Measurements from ENCODE around the gene CDH15. TPM values are rescaled to one million over a fixed set of nuclear protein-coding genes. Genes with fewer than 3 reads are reported as not detected.

CDH15 gene
- total and polyA plus RNA-seq, 2 of the 13 experiments (the other 11 are each of a cell fraction or from before 2014, with no cell fraction given) = 0.74 to 2.2 TPM

GRCh38 chr16:89216315-89217137 is 45.0 kb downstream of the CDH15 start (continued):
- TF ChIP-seq SNRNP70 (IDR thresholded peaks at IDR 0.05; ENCODE audit: low read depth, low read length) (no peak), ZNF253 (CRISPR knock-in tag; IDR thresholded peaks at IDR 0.05; ENCODE audit: borderline replicate concordance) (no peak), ZNF558 (CRISPR knock-in tag; IDR thresholded peaks at IDR 0.05; ENCODE audit: borderline replicate concordance) (no peak), NAIF1 (CRISPR knock-in tag; IDR thresholded peaks at IDR 0.05; ENCODE audit: borderline replicate concordance) (no peak), TFAP4 (IDR thresholded peaks at IDR 0.05; ENCODE audit: borderline replicate concordance, low read depth) (peak; percentile 74; the same call in 1 of the 2 replicates), TCF12 (IDR thresholded peaks at IDR 0.05) (no peak), TCF12 (CRISPR knock-in tag; IDR thresholded peaks at IDR 0.05) (no peak), FOXP1 (IDR thresholded peaks at IDR 0.05) (no peak), FOXP1 (CRISPR knock-in tag; IDR thresholded peaks at IDR 0.05) (no peak), ZBTB38 (CRISPR knock-in tag; IDR thresholded peaks at IDR 0.05) (no peak), SMAD9 (CRISPR knock-in tag; IDR thresholded peaks at IDR 0.05) (no peak), PHB2 (IDR thresholded peaks at IDR 0.05; ENCODE audit: partially characterized antibody) (no peak), BHLHE40 (IDR thresholded peaks at IDR 0.05; ENCODE audit: low read length) (peak; percentile 91), ZNF235 (CRISPR knock-in tag; IDR thresholded peaks at IDR 0.05; ENCODE audit: borderline replicate concordance) (no peak), ZNF138 (CRISPR knock-in tag; IDR thresholded peaks at IDR 0.05; ENCODE audit: low read depth) (no peak), ZBTB25 (CRISPR knock-in tag; IDR thresholded peaks at IDR 0.05) (peak; percentile 48; the same call in 1 of the 2 replicates), ZNF589 (CRISPR knock-in tag; conservative IDR thresholded peaks at IDR 0.05) (no peak), LCORL (IDR thresholded peaks at IDR 0.05) (no peak), LCORL (CRISPR knock-in tag; IDR thresholded peaks at IDR 0.05) (peak; percentile 29; the same call in 1 of the 2 replicates), E2F5 (CRISPR knock-in tag; conservative IDR thresholded peaks at IDR 0.05) (no peak), MTF2 (CRISPR knock-in tag; IDR thresholded peaks at IDR 0.05; ENCODE audit: borderline replicate concordance) (no peak), ZNF720 (CRISPR knock-in tag; IDR thresholded peaks at IDR 0.05) (no peak), ZC3H4 (CRISPR knock-in tag; IDR thresholded peaks at IDR 0.05; ENCODE audit: borderline replicate concordance) (0 out of 2 replicates have a peak, but pooled peaks have one; percentile 17), HNRNPLL (IDR thresholded peaks at IDR 0.05; ENCODE audit: low read depth, low read length, poor library complexity, severe bottlenecking) (no peak), ZNF20 (CRISPR knock-in tag; IDR thresholded peaks at IDR 0.05) (no peak), TAF15 (IDR thresholded peaks at IDR 0.05; ENCODE audit: low read depth, low read length, poor library complexity, severe bottlenecking) (no peak), ZNF17 (CRISPR knock-in tag; IDR thresholded peaks at IDR 0.05) (no peak), MYC (CRISPR knock-in tag; IDR thresholded peaks at IDR 0.05; ENCODE audit: borderline replicate concordance) (peak; percentile 47; the same call in 1 of the 2 replicates), TEF (CRISPR knock-in tag; IDR thresholded peaks at IDR 0.05) (no peak), DNMT3B (CRISPR knock-in tag; conservative IDR thresholded peaks at IDR 0.05) (no peak)
